PC-3 (cell line): ENCODE results near the gene NPLOC4. TPM values are rescaled to one million over a fixed set of nuclear protein-coding genes. Genes with fewer than 3 reads are reported as not detected.

Experiments used
- ATAC-seq: fragments of 200-7000 bp; cut with Tn5 transposase; 2 replicates; pipeline ENCODE4 v1.9.1; 2020; ENCODE audit warnings: mild to moderate bottlenecking, moderate library complexity
- BruUV-seq: library from RNA; stranded (reverse); fragments of 400-500 nt; replicated peaks from 2 replicates; lab custom pipeline; 2021; lab: Mats Ljungman, UMichigan
- CTCF ChIA-PET: fragments of 300-600 bp; sonication (Branson Sonifier 250); formaldehyde crosslinking; loops from one replicate; lab custom pipeline; 2022; ENCODE audit warnings: antibody characterized with exemption; lab: Charles Lee
- POLR2A ChIA-PET: fragments of 300-600 bp; sonication (Branson Sonifier 250); formaldehyde crosslinking; loops from one replicate; lab custom pipeline; 2022; ENCODE audit warnings: antibody characterized with exemption; ENCODE audit not compliant: unreplicated experiment; lab: Charles Lee
- DNase-seq: peaks from one replicate; pipeline ENCODE4 v3.0.0-alpha.2; 2015
- H2AFZ ChIP-seq: fragments of 300-600 bp; sonication (generic); 2 replicates; pipeline ENCODE4 v1.6.0; 2016; ENCODE audit warnings: antibody characterized with exemption, low read length
- H3F3A ChIP-seq: fragments of 300-600 bp; sonication (generic); one replicate; pipeline ENCODE4 v1.6.0; 2017; ENCODE audit warnings: antibody characterized with exemption, low read length, control low read depth, mild to moderate bottlenecking; ENCODE audit not compliant: unreplicated experiment
- H3K27ac ChIP-seq: fragments of 300-600 bp; sonication (generic); 2 replicates; pipeline ENCODE4 v1.5.1; 2016; ENCODE audit warnings: mild to moderate bottlenecking, low read length
- H3K27me3 ChIP-seq: fragments of 300-600 bp; sonication (generic); 2 replicates; pipeline ENCODE4 v1.6.1; 2016; ENCODE audit warnings: low read length, mixed read lengths
- H3K36me3 ChIP-seq: fragments of 300-600 bp; sonication (generic); 2 replicates; pipeline ENCODE4 v1.6.1; 2016; ENCODE audit warnings: low read depth, mixed run types, low read length, mixed read lengths
- H3K4me1 ChIP-seq: fragments of 300-600 bp; sonication (generic); 2 replicates; pipeline ENCODE4 v1.5.1; 2016; ENCODE audit warnings: low read length; ENCODE audit not compliant: insufficient read depth
- H3K4me2 ChIP-seq: fragments of 300-600 bp; sonication (generic); 2 replicates; pipeline ENCODE4 v1.6.0; 2016; ENCODE audit warnings: low read length
- H3K4me3 ChIP-seq: fragments of 300-600 bp; sonication (generic); 2 replicates; pipeline ENCODE4 v1.5.1; 2016; ENCODE audit warnings: mild to moderate bottlenecking, low read length, mixed read lengths
- H3K79me2 ChIP-seq: fragments of 300-600 bp; sonication (generic); 2 replicates; pipeline ENCODE4 v1.6.1; 2017; ENCODE audit warnings: low read length, mixed read lengths
- H3K9ac ChIP-seq: fragments of 300-600 bp; sonication (generic); 2 replicates; pipeline ENCODE4 v1.6.0; 2016; ENCODE audit warnings: mild to moderate bottlenecking, low read length
- H3K9me2 ChIP-seq: fragments of 300-600 bp; sonication (generic); replicated peaks from 2 replicates; pipeline ENCODE4 v1.6.1; 2016; ENCODE audit warnings: mixed run types, low read length, mixed read lengths
- H3K9me3 ChIP-seq: fragments of 300-600 bp; sonication (generic); 2 replicates; pipeline ENCODE4 v1.6.1; 2016; ENCODE audit warnings: low read length, mixed read lengths
- H4K20me1 ChIP-seq: fragments of 300-600 bp; sonication (generic); 2 replicates; pipeline ENCODE4 v1.6.1; 2016; ENCODE audit warnings: low read length, mixed read lengths
- CTCF ChIP-seq: fragments of 300-600 bp; sonication (generic); conservative IDR thresholded peaks from 2 replicates; pipeline ENCODE4 v1.5.1; 2017; ENCODE audit warnings: antibody characterized with exemption, low read depth, mild to moderate bottlenecking, low read length
- EZH2 ChIP-seq: fragments of 300-600 bp; sonication (generic); IDR thresholded peaks from one replicate; pipeline ENCODE4 v1.6.1; 2017; ENCODE audit warnings: antibody characterized with exemption, mild to moderate bottlenecking, low read length; ENCODE audit not compliant: unreplicated experiment
- EZH2phosphoT487 ChIP-seq: fragments of 300-600 bp; sonication (generic); IDR thresholded peaks from 2 replicates; pipeline ENCODE4 v1.6.1; 2018; ENCODE audit warnings: mild to moderate bottlenecking, antibody characterized with exemption, low read length, borderline replicate concordance
- intact Hi-C: fragments of 100-400 bp; cut with micrococcal nuclease; formaldehyde crosslinking; loops from 2 replicates; pipeline ENCODE4 v1.9.0; 2023
- total RNA-seq: library from RNA; depleted of rRNA; stranded (reverse); fragments of >200 nt; gene quantifications from 2 replicates; pipeline ENCODE4 v1.2.3, GENCODE V29; 2014

Gene NPLOC4
- total RNA-seq, 1 experiment from 2014 or later = 109 TPM

GRCh38 chr17:81567191-81567590 is 69.7 kb downstream of the NPLOC4 start:
- peak overlapping the region; percentile 63 for H3K27ac ChIP-seq

GRCh38 chr17:81566461-81567126 is 70.3 kb downstream of the NPLOC4 start:
- H3K27me3 ChIP-seq = no peaks in the 10 kb centered on the region
- peak overlapping the region; percentile 29; the same call in 1 of the 2 replicates for H3K4me3 ChIP-seq
- peaks cover 24% of the 10 kb centered on the region for H4K20me1 ChIP-seq
- no peak for TF ChIP-seq EZH2
- H3K36me3 ChIP-seq = peaks cover 79% of the 10 kb centered on the region
- peak overlapping the region; percentile 63 for H3K27ac ChIP-seq
- POLR2A ChIA-PET = interaction anchor here (0.5 to 0.6 kb wide), 4 partner anchors 10 to 224 kb away, joined by 3 to 6 read pairs (median 4); no protein-coding TSS in a partner anchor
- intact Hi-C loops = loop anchor here (1.0 kb wide), 1 partner anchor 10 kb away; no protein-coding TSS in a partner anchor
- H2AFZ ChIP-seq = no peak overlapping the region
- DNase-seq = peak; percentile 87
- peaks cover 11% of the 10 kb centered on the region for H3F3A ChIP-seq
- no peaks in the 10 kb centered on the region for H3K9me2 ChIP-seq
- BruUV-seq = no TSS peak
- no peak overlapping the region for H3K9ac ChIP-seq
- no peaks in the 10 kb centered on the region for H3K9me3 ChIP-seq
- H3K4me2 ChIP-seq = peak overlapping the region; percentile 76
- ATAC-seq = peak; percentile 89
- peaks cover 13% of the 10 kb centered on the region for H3K79me2 ChIP-seq
- CTCF ChIA-PET = interaction anchor here (1.0 kb wide), 1 partner anchor 48 kb away, joined by 3 read pairs; no protein-coding TSS in a partner anchor
- peaks cover 35% of the 10 kb centered on the region for H3K4me1 ChIP-seq

More at GRCh38 chr17:81567191-81567590, 69.7 kb downstream of the NPLOC4 start:
- peak overlapping the region; percentile 76 for H3K4me2 ChIP-seq
- ChIA-PET POLR2A (interaction anchor here (0.6 kb wide), 1 partner anchor 11 kb away, joined by 4 read pairs; no protein-coding TSS in a partner anchor), CTCF (interaction anchor here (1.0 kb wide), 1 partner anchor 48 kb away, joined by 3 read pairs; no protein-coding TSS in a partner anchor)
- H3K79me2 ChIP-seq = peaks cover 13% of the 10 kb centered on the region
- ATAC-seq (peak; percentile 8), DNase-seq (no peak)
- H4K20me1 ChIP-seq = peaks cover 24% of the 10 kb centered on the region
- H3K4me1 ChIP-seq = peaks cover 30% of the 10 kb centered on the region
- H3F3A ChIP-seq = peaks cover 11% of the 10 kb centered on the region
- peak overlapping the region; percentile 29 for H3K4me3 ChIP-seq
- no peaks in the 10 kb centered on the region for H3K27me3 ChIP-seq
- intact Hi-C loops = loop anchor here (1.0 kb wide), 1 partner anchor 9 kb away; no protein-coding TSS in a partner anchor
- H3K9ac ChIP-seq = no peak overlapping the region
- BruUV-seq = no TSS peak
- no peaks in the 10 kb centered on the region for H3K9me2 ChIP-seq
- no peaks in the 10 kb centered on the region for H3K9me3 ChIP-seq
- no peak for TF ChIP-seq CTCF
- no peak for TF ChIP-seq EZH2phosphoT487
- TF ChIP-seq EZH2 = no peak
- H3K36me3 ChIP-seq = peaks cover 76% of the 10 kb centered on the region
- no peak overlapping the region for H2AFZ ChIP-seq

- Histone ChIP-seq H3K27ac (no peak overlapping the region), H3K9ac (no peak overlapping the region), H3K36me3 (peaks cover 72% of the 10 kb centered on the region), H3K9me2 (no peaks in the 10 kb centered on the region), H2AFZ (no peak overlapping the region), H4K20me1 (peaks cover 27% of the 10 kb centered on the region), H3K27me3 (no peaks in the 10 kb centered on the region), H3F3A (peaks cover 11% of the 10 kb centered on the region), H3K4me3 (no peak overlapping the region), H3K79me2 (peaks cover 13% of the 10 kb centered on the region), H3K4me2 (no peak overlapping the region), H3K9me3 (no peaks in the 10 kb centered on the region), H3K4me1 (peaks cover 40% of the 10 kb centered on the region)
- BruUV-seq = no TSS peak
- CTCF ChIA-PET = no interaction called here
- TF ChIP-seq CTCF (no peak), EZH2phosphoT487 (no peak), EZH2 (no peak)
- no peak for ATAC-seq
- intact Hi-C loops = no loop called here
- DNase-seq = no peak
- POLR2A ChIA-PET = no interaction called here
Measured at GRCh38 chr17:81565231-81565630, 71.7 kb downstream of the NPLOC4 start.
